ENCODE data around the gene SRGAP1.

Gene SRGAP1

GRCh38 chr12:63822352-63822751, 22.1 kb upstream of the SRGAP1 start:
- TF ChIP-seq EZH2 (IDR thresholded peaks at IDR 0.05; ENCODE audit: borderline replicate concordance, low read length) (no peak), CTCF (IDR thresholded peaks at IDR 0.05; ENCODE audit: low read length) (no peak)
- no peak overlapping the region for H3K9ac ChIP-seq (ENCODE audit: low read length)
- H3K4me3 ChIP-seq (ENCODE audit: low read depth, low read length, poor library complexity, severe bottlenecking): no peak overlapping the region
- H3K4me1 ChIP-seq (ENCODE audit: insufficient read depth, low read length, severe bottlenecking): no peaks in the 10 kb centered on the region
- H3F3A ChIP-seq (ENCODE audit: insufficient read depth, low read length): no peaks in the 10 kb centered on the region
- H3K9me3 ChIP-seq (ENCODE audit: low read length): no peaks in the 10 kb centered on the region
- H2AFZ ChIP-seq (ENCODE audit: low read length): no peak overlapping the region
- H3K79me2 ChIP-seq (ENCODE audit: insufficient read depth, low read length): no peaks in the 10 kb centered on the region
- H4K20me1 ChIP-seq (ENCODE audit: insufficient read depth, low read length): no peaks in the 10 kb centered on the region
- no peaks in the 10 kb centered on the region for H3K9me2 ChIP-seq (ENCODE audit: low read depth, low read length)
- H3K36me3 ChIP-seq (ENCODE audit: insufficient read depth, low read length): no peaks in the 10 kb centered on the region
- no peak overlapping the region for H3K4me2 ChIP-seq (ENCODE audit: low read length)
- no peak overlapping the region for H3K27ac ChIP-seq (ENCODE audit: low read depth, low read length, poor library complexity, severe bottlenecking)
- no peaks in the 10 kb centered on the region for H3K27me3 ChIP-seq (ENCODE audit: insufficient read depth, low read length)

GRCh38 chr12:63823040-63823439, 21.5 kb upstream of the SRGAP1 start:
- no peak overlapping the region for H3K4me3 ChIP-seq (ENCODE audit: low read depth, low read length, poor library complexity, severe bottlenecking)
- H3K36me3 ChIP-seq (ENCODE audit: insufficient read depth, low read length): no peaks in the 10 kb centered on the region
- no peaks in the 10 kb centered on the region for H3K79me2 ChIP-seq (ENCODE audit: insufficient read depth, low read length)
- H4K20me1 ChIP-seq (ENCODE audit: insufficient read depth, low read length): no peaks in the 10 kb centered on the region
- H3K27ac ChIP-seq (ENCODE audit: low read depth, low read length, poor library complexity, severe bottlenecking): no peak overlapping the region
- H3K4me2 ChIP-seq (ENCODE audit: low read length): no peak overlapping the region
- no peak overlapping the region for H2AFZ ChIP-seq (ENCODE audit: low read length)
- H3K9ac ChIP-seq (ENCODE audit: low read length): no peak overlapping the region
- H3K27me3 ChIP-seq (ENCODE audit: insufficient read depth, low read length): no peaks in the 10 kb centered on the region
- no peaks in the 10 kb centered on the region for H3K9me2 ChIP-seq (ENCODE audit: low read depth, low read length)
- H3K9me3 ChIP-seq (ENCODE audit: low read length): no peaks in the 10 kb centered on the region
- no peak for TF ChIP-seq EZH2 (IDR thresholded peaks at IDR 0.05; ENCODE audit: borderline replicate concordance, low read length)
- no peak for TF ChIP-seq CTCF (IDR thresholded peaks at IDR 0.05; ENCODE audit: low read length)
- no peaks in the 10 kb centered on the region for H3F3A ChIP-seq (ENCODE audit: insufficient read depth, low read length)
- no peaks in the 10 kb centered on the region for H3K4me1 ChIP-seq (ENCODE audit: insufficient read depth, low read length, severe bottlenecking)

GRCh38 chr12:63826006-63826585, 18.4 kb upstream of the SRGAP1 start:
- H3K27me3 ChIP-seq (ENCODE audit: insufficient read depth, low read length): no peaks in the 10 kb centered on the region
- peak; percentile 82 for TF ChIP-seq CTCF (IDR thresholded peaks at IDR 0.05; ENCODE audit: low read length)
- TF ChIP-seq EZH2 (IDR thresholded peaks at IDR 0.05; ENCODE audit: borderline replicate concordance, low read length): no peak
- H3K9me2 ChIP-seq (ENCODE audit: low read depth, low read length): no peaks in the 10 kb centered on the region
- H2AFZ ChIP-seq (ENCODE audit: low read length): no peak overlapping the region
- no peaks in the 10 kb centered on the region for H3F3A ChIP-seq (ENCODE audit: insufficient read depth, low read length)
- H3K79me2 ChIP-seq (ENCODE audit: insufficient read depth, low read length): no peaks in the 10 kb centered on the region
- no peaks in the 10 kb centered on the region; the same call in 1 of the 2 replicates for H3K9me3 ChIP-seq (ENCODE audit: low read length)
- H3K4me1 ChIP-seq (ENCODE audit: insufficient read depth, low read length, severe bottlenecking): no peaks in the 10 kb centered on the region
- H3K27ac ChIP-seq (ENCODE audit: low read depth, low read length, poor library complexity, severe bottlenecking): no peak overlapping the region
- H3K36me3 ChIP-seq (ENCODE audit: insufficient read depth, low read length): no peaks in the 10 kb centered on the region
- H3K4me3 ChIP-seq (ENCODE audit: low read depth, low read length, poor library complexity, severe bottlenecking): no peak overlapping the region
- H4K20me1 ChIP-seq (ENCODE audit: insufficient read depth, low read length): no peaks in the 10 kb centered on the region
- no peak overlapping the region for H3K9ac ChIP-seq (ENCODE audit: low read length)
- H3K4me2 ChIP-seq (ENCODE audit: low read length): no peak overlapping the region

Data from OCI-LY1 (cell line).